ENCODE data around the gene PRG2. TPM values are rescaled to one million over a fixed set of nuclear protein-coding genes. Genes with fewer than 3 reads are reported as not detected.
"Not testable (repeated sequence)": the region's sequence is repeated elsewhere in the genome, so short reads cannot be mapped to it uniquely, and the experiment has no call there.

The PRG2 gene
- total and polyA plus RNA-seq, 2 of the 4 experiments (the other 2 are of a cell fraction), result not detected

- Histone ChIP-seq H2BK20ac (ENCODE audit: low read depth, low read length) (no peak overlapping the region), H3K56ac (ENCODE audit: extremely low read depth, insufficient read depth, low read length) (no peak overlapping the region), H2BK5ac (ENCODE audit: low read depth, low read length, poor library complexity, severe bottlenecking) (no peak overlapping the region), H3K4ac (ENCODE audit: low read depth, low read length) (no peak overlapping the region), H4K8ac (ENCODE audit: low read depth in 2 of 2, low read length in 2 of 2) (no peak overlapping the region), H2BK120ac (ENCODE audit: low read depth, low read length) (no peak overlapping the region), H3K27me3 (ENCODE audit: control insufficient read depth, insufficient read depth, low read length) (peaks cover 18% of the 10 kb centered on the region), H4K91ac (ENCODE audit: insufficient read depth, low read depth, low read length) (no peak overlapping the region), H3K4me3 (ENCODE audit: insufficient read depth, low read depth, low read length) (no peak overlapping the region), H2AFZ (replicated peaks; ENCODE audit: low read length, poor library complexity) (no peak overlapping the region), H3K9me1 (ENCODE audit: insufficient read depth, low read length) (no peaks in the 10 kb centered on the region), H3K27ac (ENCODE audit: insufficient read depth, low read length) (no peak overlapping the region), H3K9me3 (ENCODE audit: control insufficient read depth, insufficient read depth, low read length) (no peaks in the 10 kb centered on the region), H3K18ac (ENCODE audit: low read depth, low read length) (no peak overlapping the region), H2AK5ac (ENCODE audit: low read depth, low read length) (no peak overlapping the region), H2BK15ac (ENCODE audit: low read depth, low read length) (no peak overlapping the region), H3K79me1 (ENCODE audit: low read depth in 1 of 2, low read length in 2 of 2) (no peaks in the 10 kb centered on the region), H2AK9ac (replicated peaks; ENCODE audit: low read depth, low read length, poor library complexity) (no peak overlapping the region), H3K4me1 (ENCODE audit: control insufficient read depth, insufficient read depth, low read length) (no peaks in the 10 kb centered on the region), H3K4me2 (ENCODE audit: low read depth, low read length) (no peak overlapping the region), H3K36me3 (ENCODE audit: control insufficient read depth, insufficient read depth, low read length) (peaks cover 13% of the 10 kb centered on the region), H3K9ac (ENCODE audit: low read depth, low read length) (no peak overlapping the region), H4K20me1 (ENCODE audit: insufficient read depth, low read length) (no peaks in the 10 kb centered on the region), H3K23ac (ENCODE audit: low read depth, low read length) (no peak overlapping the region), H4K5ac (ENCODE audit: low read depth, low read length) (no peak overlapping the region), H3K14ac (replicated peaks; ENCODE audit: low read depth, low read length) (no peak overlapping the region)
- ChIA-PET POLR2A (ENCODE audit: unreplicated experiment) (no interaction called here), CTCF (no interaction called here)
- BruUV-seq (replicated peaks), result no TSS peak
- DNase-seq, result no peak
- in situ Hi-C loops (cut with MboI; ENCODE audit: low sequenced_read_pairs), result no loop called here
- TF ChIP-seq MAZ (IDR thresholded peaks at IDR 0.05; ENCODE audit: borderline replicate concordance, low read depth, low read length) (no peak), MAFK (IDR thresholded peaks at IDR 0.05; ENCODE audit: low read depth, low read length) (no peak)
- intact Hi-C loops (cut with micrococcal nuclease), result no loop called here
- WGBS, 2 experiments (ENCODE audit: extremely low coverage in 2 of 2, insufficient read length in 1 of 2), result no CpG with 5 or more reads among the region's 2 CpGs
- dilution Hi-C loops (cut with HindIII; ENCODE audit: low sequenced_read_pairs, unreplicated experiment), result no loop called here
- no peak for ATAC-seq (ENCODE audit: low read depth)
Measured at GRCh38 chr11:57403802-57404147, 13.3 kb upstream of the PRG2 start.

- BruUV-seq (replicated peaks); H4K8ac ChIP-seq (ENCODE audit: low read depth in 2 of 2, low read length in 2 of 2); H3K4me2 ChIP-seq (ENCODE audit: low read depth, low read length); CTCF ChIA-PET; H3K23ac ChIP-seq (ENCODE audit: low read depth, low read length); H2BK5ac ChIP-seq (ENCODE audit: low read depth, low read length, poor library complexity, severe bottlenecking); intact Hi-C loops (cut with micrococcal nuclease); H3K4me1 ChIP-seq (ENCODE audit: control insufficient read depth, insufficient read depth, low read length); DNase-seq; H2BK120ac ChIP-seq (ENCODE audit: low read depth, low read length); H3K79me1 ChIP-seq (ENCODE audit: low read depth in 1 of 2, low read length in 2 of 2); ATAC-seq (ENCODE audit: low read depth); H3K4me3 ChIP-seq (ENCODE audit: insufficient read depth, low read depth, low read length); H3K14ac ChIP-seq (replicated peaks; ENCODE audit: low read depth, low read length); H2AK5ac ChIP-seq (ENCODE audit: low read depth, low read length); H4K91ac ChIP-seq (ENCODE audit: insufficient read depth, low read depth, low read length); H3K27ac ChIP-seq (ENCODE audit: insufficient read depth, low read length); H4K5ac ChIP-seq (ENCODE audit: low read depth, low read length); dilution Hi-C loops (cut with HindIII; ENCODE audit: low sequenced_read_pairs, unreplicated experiment); H2AK9ac ChIP-seq (replicated peaks; ENCODE audit: low read depth, low read length, poor library complexity); H3K18ac ChIP-seq (ENCODE audit: low read depth, low read length); H2AFZ ChIP-seq (replicated peaks; ENCODE audit: low read length, poor library complexity); POLR2A ChIA-PET (ENCODE audit: unreplicated experiment); H4K20me1 ChIP-seq (ENCODE audit: insufficient read depth, low read length); in situ Hi-C loops (cut with MboI; ENCODE audit: low sequenced_read_pairs); H2BK15ac ChIP-seq (ENCODE audit: low read depth, low read length); H3K9ac ChIP-seq (ENCODE audit: low read depth, low read length); H2BK20ac ChIP-seq (ENCODE audit: low read depth, low read length); H3K4ac ChIP-seq (ENCODE audit: low read depth, low read length); H3K9me1 ChIP-seq (ENCODE audit: insufficient read depth, low read length); H3K9me3 ChIP-seq (ENCODE audit: control insufficient read depth, insufficient read depth, low read length); H3K56ac ChIP-seq (ENCODE audit: extremely low read depth, insufficient read depth, low read length): not testable (repeated sequence)
- Histone ChIP-seq H3K36me3 (ENCODE audit: control insufficient read depth, insufficient read depth, low read length) (peaks cover 10% of the 10 kb centered on the region), H3K27me3 (ENCODE audit: control insufficient read depth, insufficient read depth, low read length) (peaks cover 21% of the 10 kb centered on the region)
- WGBS, 2 experiments (ENCODE audit: extremely low coverage in 2 of 2, insufficient read length in 1 of 2), result 100% methylated on average over 1 of the region's 6 CpGs; no CpG with 5 or more reads in 1 of the 2 experiments
Measured at GRCh38 chr11:57403003-57403801, 12.8 kb upstream of the PRG2 start.
